Kidney tubule cell (primary cell): ENCODE measurements around the gene FZD8.
A peak's percentile ranks its signal among the peaks of the same experiment; 100 is the strongest.
"Not testable (repeated sequence)": the region's sequence is repeated elsewhere in the genome, so short reads cannot be mapped to it uniquely, and the experiment has no call there.

Experiments used
- DNase-seq: peaks from one replicate; pipeline ENCODE4 v3.0.0-alpha.2; 2018; ENCODE audit warnings: low spot score

FZD8 gene

GRCh38 chr10:35642035-35642792, at the start of gene FZD8:
FZD8 (minus strand) TSS chr10:35642296; CDS start chr10:35641429, 867 bp downstream.
- DNase-seq: peak; percentile 97

- no peak for DNase-seq
Measured at GRCh38 chr10:35691522-35692236, 49.6 kb upstream of the FZD8 start.

GRCh38 chr10:35690534-35690933, 48.4 kb upstream of the FZD8 start:
- DNase-seq: no peak

GRCh38 chr10:35685858-35686257, 43.8 kb upstream of the FZD8 start:
- DNase-seq: not testable (repeated sequence)

- DNase-seq: peak; percentile 64
Measured at GRCh38 chr10:35685402-35685801, 43.3 kb upstream of the FZD8 start.

GRCh38 chr10:35684586-35684985, 42.5 kb upstream of the FZD8 start:
- DNase-seq: no peak

GRCh38 chr10:35675846-35676245, 33.8 kb upstream of the FZD8 start:
- DNase-seq: no peak

GRCh38 chr10:35674843-35675242, 32.7 kb upstream of the FZD8 start:
- DNase-seq: no peak

GRCh38 chr10:35668865-35669650, 27.0 kb upstream of the FZD8 start:
- no peak for DNase-seq

GRCh38 chr10:35667971-35668370, 25.9 kb upstream of the FZD8 start:
- no peak for DNase-seq

- no peak for DNase-seq
Measured at GRCh38 chr10:35667270-35667889, 25.3 kb upstream of the FZD8 start.

GRCh38 chr10:35661236-35661635, 19.1 kb upstream of the FZD8 start:
- DNase-seq: no peak

- DNase-seq: no peak
Measured at GRCh38 chr10:35659456-35659855, 17.4 kb upstream of the FZD8 start.

GRCh38 chr10:35657621-35658020, 15.5 kb upstream of the FZD8 start:
- DNase-seq: no peak

- DNase-seq: no peak
Measured at GRCh38 chr10:35652824-35653223, 10.7 kb upstream of the FZD8 start.

- DNase-seq: peak; percentile 27
Measured at GRCh38 chr10:35650894-35651293, 8.8 kb upstream of the FZD8 start.

GRCh38 chr10:35644050-35644950, 2.2 kb upstream of the FZD8 start:
- no peak for DNase-seq

- peak; percentile 57 for DNase-seq
Measured at GRCh38 chr10:35643151-35644049, 1.3 kb upstream of the FZD8 start.

GRCh38 chr10:35642793-35643114, 658 bp upstream of the FZD8 start:
- no peak for DNase-seq

- no peak for DNase-seq
Measured at GRCh38 chr10:35641676-35642034, 441 bp downstream of the FZD8 start.
